Psoas muscle (tissue), 8 donors: ENCODE data around the gene KLF9. TPM values are rescaled to one million over a fixed set of nuclear protein-coding genes. Genes with fewer than 3 reads are reported as not detected.

ENCODE experiments used
- ATAC-seq, 4 donors: fragments of 200-7000 bp; cut with Tn5 transposase; one replicate each; pipeline ENCODE4 v1.9.1; 2020; ENCODE audit warnings: moderate library complexity in 3 of 4, mild to moderate bottlenecking in 2 of 4
- DNase-seq, 2 donors: peaks; one replicate each; pipeline ENCODE4 v3.0.0-alpha.2; 2020
- H3K27ac ChIP-seq: fragments of 200-600 bp; one replicate; pipeline ENCODE4 v1.8.0; 2022
- H3K27me3 ChIP-seq, 3 donors: fragments of 200-600 bp in 1 of 3; one replicate each; pipeline versions ENCODE4 v1.6.1 to v1.8.0; 2013 to 2022; ENCODE audit warnings: low read length in 2 of 3, mild to moderate bottlenecking in 2 of 3, moderate library complexity in 1 of 3; ENCODE audit not compliant: insufficient read depth in 3 of 3
- H3K36me3 ChIP-seq, 2 donors: fragments of 200-600 bp in 1 of 2; one replicate each; pipeline versions ENCODE4 v1.6.1 to v1.8.0; 2013 to 2022; ENCODE audit warnings: low read depth in 1 of 2, mild to moderate bottlenecking in 1 of 2, moderate library complexity in 1 of 2; ENCODE audit not compliant: insufficient read depth in 1 of 2
- H3K4me1 ChIP-seq: fragments of 200-600 bp; one replicate; pipeline ENCODE4 v1.8.0; 2022
- H3K4me3 ChIP-seq: fragments of 200-600 bp; one replicate; pipeline ENCODE4 v1.8.0; 2022; ENCODE audit warnings: mild to moderate bottlenecking
- H3K9me3 ChIP-seq: fragments of 200-600 bp; one replicate; pipeline ENCODE4 v1.8.0; 2022
- CTCF ChIP-seq: fragments of 200-600 bp; IDR thresholded peaks from one replicate; pipeline ENCODE4 v1.8.0; 2022; ENCODE audit warnings: antibody characterized with exemption
- WGBS, 3 donors: extraction: QIAGEN DNeasy Blood & Tissue Kit; methylation state at CpG; one replicate each; pipeline versions ENCODE4 v1.1.6 to v1.1.7; 2013; 5-methylcytosine and 5-hydroxymethylcytosine counted together
- intact Hi-C, 2 donors: fragments of 100-400 bp; cut with DNase I; formaldehyde crosslinking; loops; one replicate each; pipeline versions ENCODE4 v1.11.0 to v1.14.2; 2022
- polyA plus RNA-seq, 3 donors: library from polyadenylated mRNA; stranded (reverse); fragments of 200-250 nt; gene quantifications; one replicate each; pipeline ENCODE4 v1.2.3, GENCODE V29; 2013
- total RNA-seq, 4 donors: library from RNA; stranded (reverse); fragmentation: NEBNext Ultra II Directional in 2 of 4; extraction: Animal tissue kit (Norgen Biotek cat#: 25700) in 2 of 4; gene quantifications; one replicate each; pipeline versions ENCODE4 v1.2.1 to v1.2.4, GENCODE V29; 2021 to 2023
- donor health status: healthy with polysubstance abuse.
- donor health status: DM: no; HTN: no; CAD: no; lungs with moderate emphysema.
- donor health status: Bipolar disorder and iron deficiency.
- donor health status: healthy.
- donor health status: DM: yes; HTN: yes; CAD: no.
- donor health status: DM: no; HTN: no; CAD: no.
- donor health status: DM: no; HTN: no; CAD: no.
- donor health status: DM: yes; HTN: yes; CAD: no.

The KLF9 gene
- total and polyA plus RNA-seq, 7 donors: 29.5 to 178 (median 64.4) TPM

- intact Hi-C loops: no loop called here
- Histone ChIP-seq H3K27ac (peak overlapping the region; percentile 36), H3K4me1 (no peaks in the 10 kb centered on the region)
Measured at GRCh38 chr9:70438341-70438928, 24.0 kb upstream of the KLF9 start.

GRCh38 chr9:70435948-70436347 lies 21.5 kb upstream of the KLF9 start:
- no peak for DNase-seq
- intact Hi-C loops: no loop called here
- H3K4me3 ChIP-seq: no peak overlapping the region
- no peaks in the 10 kb centered on the region for H3K36me3 ChIP-seq
- no peaks in the 10 kb centered on the region for H3K4me1 ChIP-seq
- 61 to 64% (median 62%) methylated on average over 1 of the region's 1 CpG for WGBS, 3 donors
- H3K9me3 ChIP-seq: no peaks in the 10 kb centered on the region
- no peak for TF ChIP-seq CTCF
- H3K27ac ChIP-seq: no peak overlapping the region
- no peaks in the 10 kb centered on the region for H3K27me3 ChIP-seq
- ATAC-seq: no peak

More at GRCh38 chr9:70438341-70438928, 24.0 kb upstream of the KLF9 start:
- DNase-seq (peak; percentile 50 to 58), ATAC-seq (peak in 3 of 4 donors; percentile 74 to 82 (median 82))
- WGBS, 3 donors: 59 to 73% (median 71%) methylated on average over 3 of the region's 3 CpGs
- Histone ChIP-seq H3K36me3 (no peaks in the 10 kb centered on the region), H3K27me3 (no peaks in the 10 kb centered on the region), H3K4me3 (no peak overlapping the region), H3K9me3 (no peaks in the 10 kb centered on the region)
- no peak for TF ChIP-seq CTCF

- no peak for TF ChIP-seq CTCF
- H3K27me3 ChIP-seq: no peaks in the 10 kb centered on the region
- no peak overlapping the region for H3K4me3 ChIP-seq
- DNase-seq: no peak
- no peak for ATAC-seq
- WGBS, 3 donors: 87 to 92% (median 89%) methylated on average over 3 of the region's 3 CpGs
- H3K27ac ChIP-seq: no peak overlapping the region
- H3K36me3 ChIP-seq: no peaks in the 10 kb centered on the region
- H3K4me1 ChIP-seq: peaks cover 4% of the 10 kb centered on the region
- intact Hi-C loops: no loop called here
- no peaks in the 10 kb centered on the region for H3K9me3 ChIP-seq
Measured at GRCh38 chr9:70429899-70430298, 15.4 kb upstream of the KLF9 start.

GRCh38 chr9:70428781-70429180 lies 14.3 kb upstream of the KLF9 start:
- DNase-seq (no peak), ATAC-seq (peak in 1 of 4 donors; percentile 11)
- Histone ChIP-seq H3K9me3 (no peaks in the 10 kb centered on the region), H3K4me1 (peaks cover 12% of the 10 kb centered on the region), H3K27ac (no peak overlapping the region), H3K4me3 (no peak overlapping the region), H3K27me3 (no peaks in the 10 kb centered on the region), H3K36me3 (no peaks in the 10 kb centered on the region)
- 87 to 95% (median 93%) methylated on average over 5 of the region's 5 CpGs for WGBS, 3 donors
- intact Hi-C loops: no loop called here
- no peak for TF ChIP-seq CTCF
